GM18951 (cell line): Measurements from ENCODE around the gene C1D.

Experiments used
- POLR2A ChIP-seq: IDR thresholded peaks from 4 replicates; pipeline ENCODE4 v1.6.1; 2011; ENCODE audit warnings: mild to moderate bottlenecking; ENCODE audit not compliant: insufficient read length, insufficient read depth; ENCODE audit errors: extremely low read depth
- in situ Hi-C: fragments of 300-500 bp; cut with MboI; formaldehyde crosslinking; loops from one replicate; pipeline ENCODE4 v1.12.0; 2022; ENCODE audit warnings: low sequenced_read_pairs, mixed read lengths, inconsistent platforms; ENCODE audit not compliant: unreplicated experiment

C1D gene

GRCh38 chr2:68045342-68045741 is 17.5 kb downstream of the C1D start:
- no peak for TF ChIP-seq POLR2A
- in situ Hi-C loops, result no loop called here

DNA sequence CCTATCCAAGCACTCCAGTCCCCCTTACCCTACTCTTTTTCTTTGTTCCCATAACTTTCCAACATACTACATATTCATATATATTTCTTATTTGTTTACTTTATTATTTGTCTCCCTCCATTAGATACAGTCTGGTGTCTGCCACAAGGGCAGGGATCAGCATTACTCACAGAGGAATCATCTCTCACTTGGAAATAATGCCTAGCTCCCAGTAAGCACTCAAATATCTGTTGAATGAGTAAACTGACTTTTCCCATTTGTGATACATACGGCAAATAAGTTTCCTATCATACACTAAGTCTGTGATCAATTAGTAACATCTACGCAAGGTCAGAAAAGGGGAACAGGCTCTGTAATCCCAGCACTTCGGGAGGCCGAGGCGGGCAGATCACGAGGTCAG is 18.7 kb downstream of the C1D start:
- TF ChIP-seq POLR2A, result no peak
- in situ Hi-C loops, result no loop called here

- in situ Hi-C loops, result no loop called here
- no peak for TF ChIP-seq POLR2A
These were observed 19.1 kb downstream of the C1D start for GRCh38 chr2:68043695-68044094.

GRCh38 chr2:68043032-68043431 is 19.8 kb downstream of the C1D start:
- in situ Hi-C loops, result no loop called here
- TF ChIP-seq POLR2A, result no peak

DNA sequence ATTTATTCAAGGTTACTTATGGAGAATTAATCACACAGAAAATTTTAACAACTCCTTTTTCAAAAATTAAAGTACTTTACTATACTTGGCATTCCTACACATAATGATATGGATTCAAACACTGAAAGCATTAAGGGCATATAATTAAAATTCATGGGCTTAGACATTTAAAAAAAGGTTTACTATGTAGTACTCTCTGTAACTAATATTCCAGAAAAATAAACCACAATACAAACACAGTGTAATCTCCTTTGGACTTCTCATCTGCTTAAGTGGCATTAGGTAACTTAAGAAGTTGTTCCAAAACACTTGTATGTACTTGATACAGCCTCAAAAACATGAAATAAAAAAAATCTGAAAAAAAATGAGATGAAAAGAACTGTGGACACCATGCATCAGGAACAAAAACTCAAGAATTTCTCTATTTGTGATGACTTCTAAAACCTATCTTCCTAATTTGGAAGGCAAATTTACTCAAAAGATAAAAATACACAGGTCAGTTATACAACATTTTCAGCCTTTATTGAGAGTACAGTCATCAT is 21.0 kb downstream of the C1D start:
- no peak for TF ChIP-seq POLR2A
- in situ Hi-C loops, result no loop called here

DNA sequence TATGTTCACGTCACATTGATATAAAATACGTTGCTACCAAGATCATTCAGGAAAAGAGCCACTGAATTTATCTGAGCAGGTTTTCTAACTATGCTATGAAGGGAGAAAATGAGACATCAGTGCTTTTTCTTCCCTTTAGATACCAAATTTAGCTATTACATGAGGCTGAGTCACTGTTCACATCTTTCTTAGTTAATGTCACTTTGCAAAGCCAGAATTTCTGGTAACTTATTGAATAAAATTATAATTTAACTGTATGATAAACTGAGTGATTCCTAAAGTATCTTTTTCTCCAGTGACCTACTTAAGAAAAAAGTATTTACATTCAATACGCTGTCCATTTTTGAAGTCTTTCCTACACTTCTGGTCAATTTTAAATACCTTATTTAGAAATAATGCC is 22.7 kb downstream of the C1D start:
- in situ Hi-C loops, result no loop called here
- no peak for TF ChIP-seq POLR2A

- no peak for TF ChIP-seq POLR2A
- in situ Hi-C loops, result no loop called here
These were observed 23.5 kb downstream of the C1D start for GRCh38 chr2:68039317-68039716.

GRCh38 chr2:68032702-68033101 is 30.1 kb downstream of the C1D start:
- no peak for TF ChIP-seq POLR2A
- in situ Hi-C loops, result no loop called here

DNA sequence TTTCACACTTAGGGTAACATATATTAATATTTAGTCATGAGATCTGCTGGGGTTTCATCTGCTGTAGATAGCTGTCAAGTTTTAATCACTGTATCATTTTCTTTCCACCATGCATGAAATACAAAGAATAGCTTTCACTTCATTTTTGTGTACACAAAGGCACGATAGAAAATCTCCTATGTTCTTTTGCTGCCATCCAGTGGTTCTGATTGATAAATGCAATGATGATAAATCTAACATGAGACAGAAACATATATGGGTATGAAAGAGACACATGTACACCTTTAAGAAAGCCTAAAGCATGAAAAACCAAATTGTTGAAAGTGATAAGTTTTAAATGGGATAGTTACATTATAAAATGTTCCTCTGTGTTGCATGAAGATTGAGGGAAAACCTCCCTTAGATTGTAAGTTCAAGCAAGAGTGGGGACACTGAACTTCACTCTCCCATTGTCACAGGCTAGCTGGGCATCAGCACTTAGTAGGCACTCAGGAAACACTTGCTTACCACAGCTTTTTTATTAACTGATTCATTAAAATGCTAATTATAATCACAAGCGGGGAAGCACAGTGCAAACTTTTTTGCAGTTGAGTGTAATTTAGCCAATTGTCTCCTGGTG is 31.2 kb downstream of the C1D start:
- in situ Hi-C loops, result no loop called here
- TF ChIP-seq POLR2A, result no peak

DNA sequence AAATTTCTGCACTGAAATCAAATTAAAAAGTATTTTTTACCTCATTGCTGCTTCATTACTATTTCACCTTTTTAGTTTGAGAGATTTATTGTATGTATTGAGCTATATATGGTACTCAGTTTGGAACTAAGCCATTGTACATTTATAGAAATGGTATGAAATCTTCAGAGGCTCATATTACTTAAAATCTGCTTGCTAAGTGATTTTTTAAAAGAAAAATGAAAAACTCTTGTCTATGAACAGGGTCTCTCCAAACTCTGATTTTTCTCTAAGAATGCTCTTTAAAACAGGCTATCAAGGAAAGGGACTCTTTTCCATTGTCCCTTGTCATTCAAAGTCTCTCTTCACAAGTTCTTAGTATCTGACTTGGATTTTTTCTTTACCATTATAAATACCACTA is 31.8 kb downstream of the C1D start:
- TF ChIP-seq POLR2A, result no peak
- in situ Hi-C loops, result no loop called here

GRCh38 chr2:68030529-68030928 is 32.3 kb downstream of the C1D start:
- TF ChIP-seq POLR2A, result no peak
- in situ Hi-C loops, result no loop called here

GRCh38 chr2:68027959-68028358 is 34.8 kb downstream of the C1D start:
- in situ Hi-C loops, result no loop called here
- no peak for TF ChIP-seq POLR2A

- in situ Hi-C loops, result no loop called here
- no peak for TF ChIP-seq POLR2A
These were observed 38.4 kb downstream of the C1D start for GRCh38 chr2:68024450-68024849.

- in situ Hi-C loops, result no loop called here
- no peak for TF ChIP-seq POLR2A
These were observed 38.9 kb downstream of the C1D start for GRCh38 chr2:68023904-68024303.

DNA sequence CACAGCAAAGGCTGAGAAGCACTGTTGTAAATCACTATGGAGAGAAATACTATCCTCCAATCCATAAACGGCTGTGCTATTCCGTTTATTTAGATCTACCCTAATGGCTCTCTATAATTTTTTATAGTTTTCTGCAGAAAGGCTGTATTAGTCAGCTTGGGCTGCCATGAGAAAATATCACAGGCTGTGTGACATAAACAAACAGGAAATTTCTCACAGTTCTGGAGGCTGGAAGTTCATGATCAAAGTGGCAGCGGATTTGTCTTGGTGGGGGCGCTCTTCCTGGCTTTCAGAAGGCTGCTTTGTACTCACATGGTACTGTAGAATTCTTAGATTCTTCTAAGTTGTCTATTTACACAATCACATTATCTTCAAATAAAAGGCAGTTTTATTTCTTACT is 44.1 kb downstream of the C1D start:
- in situ Hi-C loops, result no loop called here

GRCh38 chr2:68009526-68009925 is 53.3 kb downstream of the C1D start:
- in situ Hi-C loops, result no loop called here
- TF ChIP-seq POLR2A, result no peak

More for the DNA sequence above, 44.1 kb downstream of the C1D start:
- no peak for TF ChIP-seq POLR2A
